Activated naive CD4-positive, alpha-beta T cell treated with anti-CD3 and anti-CD28 coated beads, Interleukin-2, amount 50 U/mL, for 16 hours (primary cell): ENCODE data around the gene AGAP1.
"Not testable (repeated sequence)": the region's sequence is repeated elsewhere in the genome, so short reads cannot be mapped to it uniquely, and the experiment has no call there.

ENCODE experiments used
- DNase-seq: peaks from one replicate; pipeline ENCODE4 v3.0.0-alpha.2; 2020

AGAP1 gene

GRCh38 chr2:235934774-235935484, 441.1 kb downstream of the AGAP1 start:
- DNase-seq = no peak

GRCh38 chr2:235935773-235936172, 441.9 kb downstream of the AGAP1 start:
- DNase-seq = no peak

GRCh38 chr2:235936493-235936892, 442.6 kb downstream of the AGAP1 start:
- DNase-seq = no peak

- DNase-seq = no peak
Measured at GRCh38 chr2:235937087-235937486, 443.2 kb downstream of the AGAP1 start.

- no peak for DNase-seq
Measured at GRCh38 chr2:235937526-235937925, 443.7 kb downstream of the AGAP1 start.

GRCh38 chr2:235937936-235938335, 444.1 kb downstream of the AGAP1 start:
- no peak for DNase-seq

- DNase-seq = no peak
Measured at GRCh38 chr2:235938611-235939010, 444.8 kb downstream of the AGAP1 start.

- DNase-seq = no peak
Measured at GRCh38 chr2:235939471-235939870, 445.6 kb downstream of the AGAP1 start.

- no peak for DNase-seq
Measured at GRCh38 chr2:235940330-235940729, 446.5 kb downstream of the AGAP1 start.

- no peak for DNase-seq
Measured at GRCh38 chr2:235944591-235944990, 450.7 kb downstream of the AGAP1 start.

- no peak for DNase-seq
Measured at GRCh38 chr2:235945608-235946140, 451.8 kb downstream of the AGAP1 start.

- DNase-seq = no peak
Measured at GRCh38 chr2:235946590-235946989, 452.7 kb downstream of the AGAP1 start.

- not testable (repeated sequence) for DNase-seq
Measured at GRCh38 chr2:235947055-235947454, 453.2 kb downstream of the AGAP1 start.

- DNase-seq = no peak
Measured at GRCh38 chr2:235949567-235950472, 456.0 kb downstream of the AGAP1 start.

- no peak for DNase-seq
Measured at GRCh38 chr2:235950473-235950809, 456.6 kb downstream of the AGAP1 start.

- no peak for DNase-seq
Measured at GRCh38 chr2:235951493-235951892, 457.6 kb downstream of the AGAP1 start.

- DNase-seq = no peak
Measured at GRCh38 chr2:235951982-235952381, 458.1 kb downstream of the AGAP1 start.

GRCh38 chr2:235952714-235953113, 458.9 kb downstream of the AGAP1 start:
- no peak for DNase-seq

- DNase-seq = no peak
Measured at GRCh38 chr2:235954281-235954680, 460.4 kb downstream of the AGAP1 start.

- no peak for DNase-seq
Measured at GRCh38 chr2:235954888-235955480, 461.1 kb downstream of the AGAP1 start.

- no peak for DNase-seq
Measured at GRCh38 chr2:235955664-235956063, 461.8 kb downstream of the AGAP1 start.

GRCh38 chr2:235956281-235956970, 462.6 kb downstream of the AGAP1 start:
- DNase-seq = no peak

GRCh38 chr2:235957251-235957650, 463.4 kb downstream of the AGAP1 start:
- DNase-seq = no peak
